Measurements from ENCODE around the gene ZNF280A. TPM values are rescaled to one million over a fixed set of nuclear protein-coding genes. Genes with fewer than 3 reads are reported as not detected.

The ZNF280A gene
- total and polyA plus RNA-seq, 9 of the 15 experiments (the other 6 are each of a cell fraction or from before 2014, with no cell fraction given): 19.0 to 40.8 (median 28.6) TPM

DNA sequence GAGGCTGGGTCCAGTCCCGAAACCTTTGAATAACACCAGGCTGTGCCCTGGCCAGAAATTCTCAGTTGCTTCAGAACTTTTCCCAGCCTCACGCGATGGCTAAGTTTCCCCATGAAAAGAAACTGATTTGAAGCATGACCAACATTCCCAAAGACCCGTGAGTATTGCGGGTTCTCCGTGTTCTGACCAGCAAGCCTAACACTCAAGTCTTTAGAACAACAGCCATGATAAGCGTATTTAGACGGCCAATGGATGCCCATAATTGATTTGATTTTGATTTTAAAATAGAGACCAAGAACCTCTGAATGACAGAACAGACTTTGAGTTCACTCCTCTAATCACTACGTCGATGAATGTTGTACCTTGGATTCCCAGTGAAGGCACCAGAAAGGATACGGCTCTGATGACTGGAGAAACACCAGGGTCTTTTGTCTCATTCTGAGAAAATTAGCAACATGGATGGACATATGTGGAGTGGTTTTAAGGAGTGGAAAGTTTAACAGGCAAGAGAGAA, 55.5 kb downstream of the ZNF280A start:
- WGBS (ENCODE audit: insufficient coverage, low coverage, missing lambda C conversion rate): 17% methylated on average over 11 of the region's 11 CpGs
- BruUV-seq (replicated peaks): no TSS peak
- ChIA-PET POLR2A (interaction anchor here (0.6 to 5.3 kb wide), 29 partner anchors 11 to 448 kb away, joined by 3 to 37 read pairs (median 4); partner anchors contain the start of genes PRAME and ZNF280A), CTCF (ENCODE audit: low intra/inter-chr PET ratio) (interaction anchor here (0.5 to 4.8 kb wide), 38 partner anchors 8 to 664 kb away, joined by 3 to 78 read pairs (median 6); partner anchors contain the start of genes PRAME, ZNF280A and ZNF280B)
- Histone ChIP-seq H3K36me3 (ENCODE audit: control insufficient read depth, insufficient read depth, low read length) (no peaks in the 10 kb centered on the region), H3K79me2 (ENCODE audit: control insufficient read depth, insufficient read depth, low read length) (no peaks in the 10 kb centered on the region), H3K27me3 (ENCODE audit: control insufficient read depth in 2 of 2, insufficient read depth in 2 of 2, low read length in 2 of 2) (peaks cover 13 to 18% of the 10 kb centered on the region in 2 experiments; a peak in 4 of 5 replicates), H3K27ac (ENCODE audit: extremely low read depth, low read depth, low read length) (no peak overlapping the region), H3K9ac (ENCODE audit: insufficient read depth in 1 of 2, low read depth in 2 of 2, low read length in 2 of 2) (no peak overlapping the region), H2AFZ (ENCODE audit: low read depth, low read length) (peak overlapping the region; percentile 16), H3K4me1 (replicated peaks in 1 of 2; ENCODE audit: control insufficient read depth in 2 of 2, insufficient read depth in 2 of 2, low read length in 2 of 2) (peaks cover 0 to 2% of the 10 kb centered on the region in 2 experiments; a peak in 1 of 5 replicates), H3K4me2 (ENCODE audit: insufficient read depth, low read length) (no peak overlapping the region; the same call in 1 of the 2 replicates), H3K9me3 (replicated peaks; ENCODE audit: control insufficient read depth, insufficient read depth, low read depth, low read length) (peaks cover 10% of the 10 kb centered on the region), H4K20me1 (replicated peaks; ENCODE audit: control insufficient read depth, insufficient read depth, low read length) (peaks cover 5% of the 10 kb centered on the region; the same call in 1 of the 2 replicates), H3K9me1 (ENCODE audit: control insufficient read depth, insufficient read depth, low read length) (no peaks in the 10 kb centered on the region), H3K4me3 (no peak overlapping the region)
- no peak for FAIRE-seq
- in situ Hi-C loops (cut with MboI): loop anchor here (5.0 to 10.0 kb wide), 4 partner anchors 228 to 1790 kb away; partner anchors contain the start of gene IGLL5
- intact Hi-C loops (cut with micrococcal nuclease): loop anchor here (1.0 to 10.0 kb wide), 14 partner anchors 84 to 660 kb away; partner anchors contain the start of gene PRAME
- ATAC-seq: no peak
- peak in 1 of 4 experiments; percentile 29 for DNase-seq (ENCODE audit: extremely low read depth in 1 of 4, low spot score in 3 of 4)
- TF ChIP-seq ILF3 (IDR thresholded peaks at IDR 0.05; ENCODE audit: borderline replicate concordance) (no peak), ZNF696 (CRISPR knock-in tag; conservative IDR thresholded peaks at IDR 0.05) (no peak), MBD2 (IDR thresholded peaks at IDR 0.05; ENCODE audit: borderline replicate concordance, low read depth) (0 out of 2 replicates have a peak, but pooled peaks have one; percentile 6), FOXA3 (CRISPR knock-in tag; conservative IDR thresholded peaks at IDR 0.05 in 1 of 2, IDR thresholded peaks at IDR 0.05 in 1 of 2) (peak in 1 of 2 experiments; percentile 48; a peak in 1 of 4 replicates), ZKSCAN3 (CRISPR knock-in tag; IDR thresholded peaks at IDR 0.05) (no peak), TAF1 (IDR thresholded peaks at IDR 0.05; ENCODE audit: control insufficient read depth, extremely low read depth, insufficient read depth, low read length, severe bottlenecking) (no peak), CSDE1 (IDR thresholded peaks at IDR 0.05) (no peak), HDGF (IDR thresholded peaks at IDR 0.05) (no peak)
- TF ChIP-seq, protein P1, sequence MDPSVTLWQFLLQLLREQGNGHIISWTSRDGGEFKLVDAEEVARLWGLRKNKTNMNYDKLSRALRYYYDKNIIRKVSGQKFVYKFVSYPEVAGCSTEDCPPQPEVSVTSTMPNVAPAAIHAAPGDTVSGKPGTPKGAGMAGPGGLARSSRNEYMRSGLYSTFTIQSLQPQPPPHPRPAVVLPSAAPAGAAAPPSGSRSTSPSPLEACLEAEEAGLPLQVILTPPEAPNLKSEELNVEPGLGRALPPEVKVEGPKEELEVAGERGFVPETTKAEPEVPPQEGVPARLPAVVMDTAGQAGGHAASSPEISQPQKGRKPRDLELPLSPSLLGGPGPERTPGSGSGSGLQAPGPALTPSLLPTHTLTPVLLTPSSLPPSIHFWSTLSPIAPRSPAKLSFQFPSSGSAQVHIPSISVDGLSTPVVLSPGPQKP (CRISPR knock-in tag; IDR thresholded peaks at IDR 0.05): no peak
- TF ChIP-seq, protein P2, sequence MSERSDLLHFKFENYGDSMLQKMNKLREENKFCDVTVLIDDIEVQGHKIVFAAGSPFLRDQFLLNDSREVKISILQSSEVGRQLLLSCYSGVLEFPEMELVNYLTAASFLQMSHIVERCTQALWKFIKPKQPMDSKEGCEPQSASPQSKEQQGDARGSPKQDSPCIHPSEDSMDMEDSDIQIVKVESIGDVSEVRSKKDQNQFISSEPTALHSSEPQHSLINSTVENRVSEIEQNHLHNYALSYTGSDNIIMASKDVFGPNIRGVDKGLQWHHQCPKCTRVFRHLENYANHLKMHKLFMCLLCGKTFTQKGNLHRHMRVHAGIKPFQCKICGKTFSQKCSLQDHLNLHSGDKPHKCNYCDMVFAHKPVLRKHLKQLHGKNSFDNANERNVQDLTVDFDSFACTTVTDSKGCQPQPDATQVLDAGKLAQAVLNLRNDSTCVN (CRISPR knock-in tag; IDR thresholded peaks at IDR 0.05): no peak
- TF ChIP-seq, protein P3, sequence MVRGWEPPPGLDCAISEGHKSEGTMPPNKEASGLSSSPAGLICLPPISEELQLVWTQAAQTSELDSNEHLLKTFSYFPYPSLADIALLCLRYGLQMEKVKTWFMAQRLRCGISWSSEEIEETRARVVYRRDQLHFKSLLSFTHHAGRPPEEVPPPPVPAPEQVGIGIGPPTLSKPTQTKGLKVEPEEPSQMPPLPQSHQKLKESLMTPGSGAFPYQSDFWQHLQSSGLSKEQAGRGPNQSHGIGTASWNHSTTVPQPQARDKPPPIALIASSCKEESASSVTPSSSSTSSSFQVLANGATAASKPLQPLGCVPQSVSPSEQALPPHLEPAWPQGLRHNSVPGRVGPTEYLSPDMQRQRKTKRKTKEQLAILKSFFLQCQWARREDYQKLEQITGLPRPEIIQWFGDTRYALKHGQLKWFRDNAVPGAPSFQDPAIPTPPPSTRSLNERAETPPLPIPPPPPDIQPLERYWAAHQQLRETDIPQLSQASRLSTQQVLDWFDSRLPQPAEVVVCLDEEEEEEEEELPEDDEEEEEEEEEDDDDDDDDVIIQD (CRISPR knock-in tag; IDR thresholded peaks at IDR 0.05): no peak
- TF ChIP-seq, protein P4, sequence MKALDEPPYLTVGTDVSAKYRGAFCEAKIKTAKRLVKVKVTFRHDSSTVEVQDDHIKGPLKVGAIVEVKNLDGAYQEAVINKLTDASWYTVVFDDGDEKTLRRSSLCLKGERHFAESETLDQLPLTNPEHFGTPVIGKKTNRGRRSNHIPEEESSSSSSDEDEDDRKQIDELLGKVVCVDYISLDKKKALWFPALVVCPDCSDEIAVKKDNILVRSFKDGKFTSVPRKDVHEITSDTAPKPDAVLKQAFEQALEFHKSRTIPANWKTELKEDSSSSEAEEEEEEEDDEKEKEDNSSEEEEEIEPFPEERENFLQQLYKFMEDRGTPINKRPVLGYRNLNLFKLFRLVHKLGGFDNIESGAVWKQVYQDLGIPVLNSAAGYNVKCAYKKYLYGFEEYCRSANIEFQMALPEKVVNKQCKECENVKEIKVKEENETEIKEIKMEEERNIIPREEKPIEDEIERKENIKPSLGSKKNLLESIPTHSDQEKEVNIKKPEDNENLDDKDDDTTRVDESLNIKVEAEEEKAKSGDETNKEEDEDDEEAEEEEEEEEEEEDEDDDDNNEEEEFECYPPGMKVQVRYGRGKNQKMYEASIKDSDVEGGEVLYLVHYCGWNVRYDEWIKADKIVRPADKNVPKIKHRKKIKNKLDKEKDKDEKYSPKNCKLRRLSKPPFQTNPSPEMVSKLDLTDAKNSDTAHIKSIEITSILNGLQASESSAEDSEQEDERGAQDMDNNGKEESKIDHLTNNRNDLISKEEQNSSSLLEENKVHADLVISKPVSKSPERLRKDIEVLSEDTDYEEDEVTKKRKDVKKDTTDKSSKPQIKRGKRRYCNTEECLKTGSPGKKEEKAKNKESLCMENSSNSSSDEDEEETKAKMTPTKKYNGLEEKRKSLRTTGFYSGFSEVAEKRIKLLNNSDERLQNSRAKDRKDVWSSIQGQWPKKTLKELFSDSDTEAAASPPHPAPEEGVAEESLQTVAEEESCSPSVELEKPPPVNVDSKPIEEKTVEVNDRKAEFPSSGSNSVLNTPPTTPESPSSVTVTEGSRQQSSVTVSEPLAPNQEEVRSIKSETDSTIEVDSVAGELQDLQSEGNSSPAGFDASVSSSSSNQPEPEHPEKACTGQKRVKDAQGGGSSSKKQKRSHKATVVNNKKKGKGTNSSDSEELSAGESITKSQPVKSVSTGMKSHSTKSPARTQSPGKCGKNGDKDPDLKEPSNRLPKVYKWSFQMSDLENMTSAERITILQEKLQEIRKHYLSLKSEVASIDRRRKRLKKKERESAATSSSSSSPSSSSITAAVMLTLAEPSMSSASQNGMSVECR (CRISPR knock-in tag; IDR thresholded peaks at IDR 0.05): peak; percentile 75; the same call in 1 of the 2 replicates

All from K562 (cell line).